ENCODE measurements around the gene CYSRT1. TPM values are rescaled to one million over a fixed set of nuclear protein-coding genes. Genes with fewer than 3 reads are reported as not detected.

The CYSRT1 gene
- total and polyA plus RNA-seq, 2 donors = 0.57 to 2.8 TPM

DNA sequence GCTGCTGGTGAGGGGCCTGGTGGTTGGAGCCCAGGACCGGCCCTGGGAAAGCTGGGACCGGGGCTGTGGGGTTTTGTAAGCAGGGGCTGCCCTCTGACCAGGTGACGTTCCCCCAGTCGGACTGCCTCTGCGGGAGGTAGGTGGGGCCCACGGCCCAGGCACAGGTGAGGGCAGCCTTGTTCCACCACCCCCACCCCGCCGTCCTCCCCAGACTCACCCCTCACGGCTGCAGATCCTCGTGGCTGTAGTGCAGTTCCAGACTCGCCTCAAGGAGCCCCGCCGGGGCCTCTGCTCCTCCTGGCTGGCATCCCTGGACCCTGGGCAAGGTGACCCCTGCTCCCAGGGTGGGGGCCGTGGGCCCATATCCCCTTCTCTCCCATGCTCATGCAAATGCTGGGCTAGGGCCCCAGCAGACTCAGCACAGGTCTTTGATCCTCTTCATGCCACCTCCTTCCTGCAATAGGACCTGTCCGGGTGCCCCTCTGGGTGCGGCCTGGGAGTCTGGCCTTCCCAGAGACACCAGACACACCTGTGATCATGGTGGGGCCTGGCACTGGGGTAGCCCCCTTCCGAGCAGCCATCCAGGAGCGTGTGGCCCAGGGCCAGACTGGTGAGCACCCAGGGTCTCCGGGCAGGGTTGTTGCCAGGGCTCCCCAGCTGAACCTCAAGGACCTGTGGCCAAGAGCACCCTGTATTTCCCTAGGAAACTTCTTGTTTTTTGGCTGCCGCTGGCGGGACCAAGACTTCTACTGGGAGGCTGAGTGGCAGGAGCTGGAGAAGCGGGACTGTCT is 9.6 kb upstream of the CYSRT1 start:
- DNase-seq (ENCODE audit: low read depth in 6 of 9, low spot score in 9 of 9) = no peak
- H3K4me3 ChIP-seq (ENCODE audit: low read length in 2 of 2) = no peak overlapping the region
- 98% methylated on average over 22 of the region's 22 CpGs for WGBS
- H3K27me3 ChIP-seq (ENCODE audit: control insufficient read depth in 2 of 2, insufficient read depth in 1 of 2, low read length in 1 of 2) = peaks cover 0 to 7% of the 10 kb centered on the region in 2 donors
- peaks cover 23 to 40% of the 10 kb centered on the region in 2 donors for H3K36me3 ChIP-seq (ENCODE audit: control insufficient read depth in 2 of 2, insufficient read depth in 2 of 2, low read length in 1 of 2)
- no peak overlapping the region for H3K27ac ChIP-seq (ENCODE audit: low read depth in 1 of 2, low read length in 1 of 2)
- no peaks in the 10 kb centered on the region for H3K4me1 ChIP-seq (ENCODE audit: control insufficient read depth in 2 of 2, insufficient read depth in 2 of 2, low read length in 2 of 2)
- H3K9me3 ChIP-seq (ENCODE audit: control insufficient read depth in 2 of 2, insufficient read depth in 1 of 2, low read length in 1 of 2) = no peaks in the 10 kb centered on the region

DNA sequence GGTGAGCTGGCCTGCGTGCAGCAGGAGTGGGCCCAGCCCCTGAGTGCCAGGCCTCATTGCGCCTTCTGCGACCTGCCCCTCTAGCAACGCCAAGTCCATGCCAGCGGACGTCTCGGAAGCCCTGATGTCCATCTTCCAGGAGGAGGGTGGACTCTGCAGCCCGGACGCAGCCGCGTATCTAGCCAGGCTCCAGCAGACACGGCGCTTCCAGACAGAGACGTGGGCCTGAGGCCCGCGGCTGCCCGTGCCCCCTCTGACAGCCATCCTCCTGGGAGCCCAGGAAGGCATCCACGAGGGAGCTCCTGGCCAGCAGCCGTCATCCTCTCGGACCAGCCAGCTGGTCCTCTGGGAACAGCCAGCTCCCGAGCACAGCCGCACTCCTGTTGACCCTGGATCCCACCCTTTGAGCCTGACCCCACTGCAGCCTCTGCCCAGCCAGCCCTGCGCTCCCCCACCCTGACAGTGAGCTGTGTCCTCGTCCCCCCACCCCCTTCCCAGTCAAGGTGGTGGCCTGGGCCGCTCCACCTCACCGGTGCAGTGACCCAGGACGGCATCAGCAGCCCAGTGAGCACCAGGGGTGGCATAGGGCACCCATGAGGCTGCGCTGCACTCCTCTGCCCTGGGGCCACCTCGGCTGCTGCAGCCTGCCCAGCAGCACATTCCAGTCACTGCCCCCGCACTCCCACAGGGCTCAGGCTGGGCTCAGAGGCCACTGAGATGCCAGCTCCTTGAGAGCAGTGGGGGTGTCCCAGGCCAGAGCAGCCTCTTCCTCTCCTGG is 8.6 kb upstream of the CYSRT1 start:
- Histone ChIP-seq H3K4me1 (ENCODE audit: control insufficient read depth in 2 of 2, insufficient read depth in 2 of 2, low read length in 2 of 2) (no peaks in the 10 kb centered on the region), H3K36me3 (ENCODE audit: control insufficient read depth in 2 of 2, insufficient read depth in 2 of 2, low read length in 1 of 2) (peaks cover 23 to 40% of the 10 kb centered on the region in 2 donors), H3K27me3 (ENCODE audit: control insufficient read depth in 2 of 2, insufficient read depth in 1 of 2, low read length in 1 of 2) (peaks cover 4 to 17% of the 10 kb centered on the region in 2 donors), H3K9me3 (ENCODE audit: control insufficient read depth in 2 of 2, insufficient read depth in 1 of 2, low read length in 1 of 2) (no peaks in the 10 kb centered on the region), H3K27ac (ENCODE audit: low read depth in 1 of 2, low read length in 1 of 2) (peak overlapping the region in 1 of 2 donors; percentile 52), H3K4me3 (ENCODE audit: low read length in 2 of 2) (no peak overlapping the region)
- WGBS = 97% methylated on average over 30 of the region's 30 CpGs
- DNase-seq (ENCODE audit: low read depth in 6 of 9, low spot score in 9 of 9) = no peak

DNA sequence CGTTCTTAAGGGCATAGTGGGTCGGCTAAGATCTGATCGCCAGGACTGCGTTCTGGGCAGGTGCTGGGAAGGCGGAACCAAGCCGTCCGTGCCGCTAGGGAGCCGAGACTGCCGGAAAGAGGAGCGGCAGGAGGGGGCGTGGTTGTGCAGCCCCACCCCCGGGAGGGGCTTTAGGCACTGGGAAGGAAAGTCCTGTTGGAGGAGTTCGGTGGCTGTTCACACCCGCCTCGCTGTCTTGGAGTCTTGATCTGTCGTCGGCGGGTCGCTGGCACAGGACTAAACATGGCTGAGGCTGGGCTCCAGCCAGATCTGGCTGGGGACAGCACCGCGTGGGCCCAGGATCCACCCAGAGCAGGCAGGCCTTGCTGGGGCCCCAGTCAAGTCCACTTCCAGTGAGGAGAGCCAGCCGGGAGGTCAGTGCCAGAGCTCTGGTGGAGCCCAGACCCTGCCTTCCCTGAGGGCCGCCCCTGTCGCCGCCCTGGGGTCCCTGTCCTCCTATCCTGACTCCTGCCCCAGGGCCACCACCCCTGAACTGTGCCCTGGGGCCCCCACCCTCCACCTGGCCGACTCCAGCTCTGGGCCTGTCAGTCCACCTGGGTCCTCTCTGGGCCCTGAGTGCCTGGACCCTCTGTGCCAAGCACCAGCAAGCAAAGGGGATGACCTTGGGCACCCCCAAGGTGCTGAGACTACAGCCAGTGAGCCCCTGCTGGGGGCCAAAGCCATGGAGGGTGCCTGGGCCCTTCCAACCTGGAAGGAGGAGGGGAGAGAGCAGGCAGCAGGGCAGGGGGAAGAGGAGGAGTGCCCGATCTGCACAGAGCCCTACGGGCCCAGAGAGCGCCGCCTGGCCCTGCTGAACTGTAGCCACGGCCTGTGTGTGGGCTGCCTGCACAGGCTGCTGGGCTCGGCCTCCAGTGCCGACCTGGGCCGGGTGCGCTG is 7.4 kb upstream of the CYSRT1 start:
- peaks cover under 1 to 10% of the 10 kb centered on the region in 2 donors for H3K4me1 ChIP-seq (ENCODE audit: control insufficient read depth in 2 of 2, insufficient read depth in 2 of 2, low read length in 2 of 2)
- peaks cover 16 to 26% of the 10 kb centered on the region in 2 donors for H3K27me3 ChIP-seq (ENCODE audit: control insufficient read depth in 2 of 2, insufficient read depth in 1 of 2, low read length in 1 of 2)
- 91% methylated on average over 36 of the region's 36 CpGs for WGBS
- H3K36me3 ChIP-seq (ENCODE audit: control insufficient read depth in 2 of 2, insufficient read depth in 2 of 2, low read length in 1 of 2) = peaks cover 23 to 38% of the 10 kb centered on the region in 2 donors
- peak overlapping the region in 1 of 2 donors; percentile 46 for H3K27ac ChIP-seq (ENCODE audit: low read depth in 1 of 2, low read length in 1 of 2)
- H3K9me3 ChIP-seq (ENCODE audit: control insufficient read depth in 2 of 2, insufficient read depth in 1 of 2, low read length in 1 of 2) = no peaks in the 10 kb centered on the region
- H3K4me3 ChIP-seq (ENCODE audit: low read length in 2 of 2) = no peak overlapping the region
- DNase-seq (ENCODE audit: low read depth in 6 of 9, low spot score in 9 of 9) = no peak

DNA sequence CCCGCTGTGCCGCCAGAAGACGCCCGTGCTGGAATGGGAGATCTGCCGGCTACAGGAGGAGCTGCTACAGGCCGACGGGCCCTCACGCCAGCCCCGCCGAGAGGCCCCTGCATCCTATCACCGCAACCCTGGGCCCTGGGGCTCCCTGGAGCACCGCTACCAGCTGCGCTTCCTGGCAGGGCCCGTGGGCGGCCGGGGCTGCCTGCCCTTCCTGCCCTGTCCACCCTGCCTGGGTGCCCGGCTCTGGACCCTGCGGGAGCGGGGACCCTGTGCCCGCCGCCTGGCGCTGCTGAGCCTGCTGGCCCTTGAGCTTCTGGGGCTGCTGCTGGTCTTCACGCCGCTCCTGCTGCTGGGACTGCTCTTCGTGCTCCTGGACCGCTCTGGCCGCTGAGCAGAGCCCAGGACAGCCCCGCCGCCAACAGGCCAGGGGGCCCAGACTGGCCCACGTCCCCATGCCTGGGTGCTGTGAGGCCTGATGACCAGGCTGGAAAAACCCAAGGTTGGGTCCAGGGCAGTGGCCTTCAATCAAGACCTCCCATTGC is 6.7 kb upstream of the CYSRT1 start:
- WGBS = 97% methylated on average over 30 of the region's 30 CpGs
- Histone ChIP-seq H3K4me1 (ENCODE audit: control insufficient read depth in 2 of 2, insufficient read depth in 2 of 2, low read length in 2 of 2) (peaks cover 7 to 14% of the 10 kb centered on the region in 2 donors), H3K4me3 (ENCODE audit: low read length in 2 of 2) (no peak overlapping the region), H3K27me3 (ENCODE audit: control insufficient read depth in 2 of 2, insufficient read depth in 1 of 2, low read length in 1 of 2) (peaks cover 19 to 32% of the 10 kb centered on the region in 2 donors), H3K36me3 (ENCODE audit: control insufficient read depth in 2 of 2, insufficient read depth in 2 of 2, low read length in 1 of 2) (peaks cover 23 to 31% of the 10 kb centered on the region in 2 donors), H3K9me3 (ENCODE audit: control insufficient read depth in 2 of 2, insufficient read depth in 1 of 2, low read length in 1 of 2) (no peaks in the 10 kb centered on the region), H3K27ac (ENCODE audit: low read depth in 1 of 2, low read length in 1 of 2) (no peak overlapping the region)
- no peak for DNase-seq (ENCODE audit: low read depth in 6 of 9, low spot score in 9 of 9)

DNA sequence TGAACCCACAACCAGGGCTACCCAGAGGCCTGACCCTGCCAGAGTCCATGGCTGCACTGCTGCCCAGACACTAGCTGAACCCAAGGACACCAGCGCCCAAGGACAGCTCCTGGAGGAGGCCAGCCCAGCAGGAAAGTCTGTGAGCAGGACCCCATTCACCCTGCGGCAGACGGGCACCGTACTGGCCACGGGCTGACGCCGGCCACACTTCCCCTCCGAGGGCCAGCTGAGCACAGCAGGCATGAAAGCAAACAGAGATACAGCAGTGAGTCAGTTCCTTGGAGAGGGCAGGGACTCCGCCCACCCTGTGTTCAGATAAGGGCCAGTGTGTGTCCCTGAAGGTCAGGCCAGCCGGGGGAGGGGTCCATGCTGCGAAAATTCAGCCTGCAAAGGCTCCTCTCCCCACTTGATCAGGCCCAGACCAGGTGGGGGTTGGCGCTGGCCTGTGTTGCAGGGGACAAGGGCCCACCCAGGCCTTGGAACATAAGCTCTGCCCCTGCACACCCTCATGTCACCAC is 6.2 kb upstream of the CYSRT1 start:
- WGBS = 95% methylated on average over 12 of the region's 12 CpGs
- H3K27ac ChIP-seq (ENCODE audit: low read depth in 1 of 2, low read length in 1 of 2) = no peak overlapping the region

DNA sequence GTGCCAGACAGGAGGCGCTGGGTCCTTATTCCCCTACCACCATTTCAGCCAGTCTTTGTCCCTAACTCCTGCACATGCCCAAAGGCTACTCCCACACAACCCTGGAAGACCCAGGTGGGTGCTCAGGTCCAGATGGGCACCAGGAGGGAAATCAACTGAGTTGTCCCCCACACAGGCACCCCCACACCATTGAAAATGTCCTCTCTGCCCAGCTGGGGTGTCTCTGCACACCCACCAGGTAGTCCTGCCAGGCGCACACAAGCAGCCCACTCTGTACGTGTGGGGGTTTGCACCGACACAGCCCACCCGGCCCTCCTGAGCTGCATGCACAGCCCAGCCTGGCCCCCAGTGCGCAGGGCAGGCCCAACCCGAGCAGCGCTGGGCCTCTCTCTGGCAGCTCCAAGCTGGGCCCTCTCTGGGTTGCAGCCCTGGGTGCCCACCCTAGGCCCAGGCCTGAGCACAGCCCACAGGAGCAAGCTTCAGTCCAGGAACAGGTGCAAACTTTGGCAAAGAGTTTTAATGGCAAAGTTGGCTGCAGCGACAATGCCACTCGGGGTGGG is 5.1 kb upstream of the CYSRT1 start:
- Histone ChIP-seq H3K27ac (ENCODE audit: low read depth in 1 of 2, low read length in 1 of 2) (no peak overlapping the region), H3K4me3 (ENCODE audit: low read length in 2 of 2) (no peak overlapping the region), H3K4me1 (ENCODE audit: control insufficient read depth in 2 of 2, insufficient read depth in 2 of 2, low read length in 2 of 2) (peaks cover 14 to 17% of the 10 kb centered on the region in 2 donors), H3K36me3 (ENCODE audit: control insufficient read depth in 2 of 2, insufficient read depth in 2 of 2, low read length in 1 of 2) (peaks cover 10 to 24% of the 10 kb centered on the region in 2 donors), H3K27me3 (ENCODE audit: control insufficient read depth in 2 of 2, insufficient read depth in 1 of 2, low read length in 1 of 2) (peaks cover 19 to 32% of the 10 kb centered on the region in 2 donors), H3K9me3 (ENCODE audit: control insufficient read depth in 2 of 2, insufficient read depth in 1 of 2, low read length in 1 of 2) (no peaks in the 10 kb centered on the region)
- no peak for DNase-seq (ENCODE audit: low read depth in 6 of 9, low spot score in 9 of 9)
- whole genome bisulfite sequencing = 98% methylated on average over 10 of the region's 10 CpGs

More for the DNA sequence above, 6.2 kb upstream of the CYSRT1 start:
- Histone ChIP-seq H3K36me3 (ENCODE audit: control insufficient read depth in 2 of 2, insufficient read depth in 2 of 2, low read length in 1 of 2) (peaks cover 20 to 30% of the 10 kb centered on the region in 2 donors), H3K4me1 (ENCODE audit: control insufficient read depth in 2 of 2, insufficient read depth in 2 of 2, low read length in 2 of 2) (peaks cover 10 to 14% of the 10 kb centered on the region in 2 donors), H3K4me3 (ENCODE audit: low read length in 2 of 2) (no peak overlapping the region), H3K9me3 (ENCODE audit: control insufficient read depth in 2 of 2, insufficient read depth in 1 of 2, low read length in 1 of 2) (no peaks in the 10 kb centered on the region), H3K27me3 (ENCODE audit: control insufficient read depth in 2 of 2, insufficient read depth in 1 of 2, low read length in 1 of 2) (peaks cover 19 to 32% of the 10 kb centered on the region in 2 donors)
- no peak for DNase-seq (ENCODE audit: low read depth in 6 of 9, low spot score in 9 of 9)

DNA sequence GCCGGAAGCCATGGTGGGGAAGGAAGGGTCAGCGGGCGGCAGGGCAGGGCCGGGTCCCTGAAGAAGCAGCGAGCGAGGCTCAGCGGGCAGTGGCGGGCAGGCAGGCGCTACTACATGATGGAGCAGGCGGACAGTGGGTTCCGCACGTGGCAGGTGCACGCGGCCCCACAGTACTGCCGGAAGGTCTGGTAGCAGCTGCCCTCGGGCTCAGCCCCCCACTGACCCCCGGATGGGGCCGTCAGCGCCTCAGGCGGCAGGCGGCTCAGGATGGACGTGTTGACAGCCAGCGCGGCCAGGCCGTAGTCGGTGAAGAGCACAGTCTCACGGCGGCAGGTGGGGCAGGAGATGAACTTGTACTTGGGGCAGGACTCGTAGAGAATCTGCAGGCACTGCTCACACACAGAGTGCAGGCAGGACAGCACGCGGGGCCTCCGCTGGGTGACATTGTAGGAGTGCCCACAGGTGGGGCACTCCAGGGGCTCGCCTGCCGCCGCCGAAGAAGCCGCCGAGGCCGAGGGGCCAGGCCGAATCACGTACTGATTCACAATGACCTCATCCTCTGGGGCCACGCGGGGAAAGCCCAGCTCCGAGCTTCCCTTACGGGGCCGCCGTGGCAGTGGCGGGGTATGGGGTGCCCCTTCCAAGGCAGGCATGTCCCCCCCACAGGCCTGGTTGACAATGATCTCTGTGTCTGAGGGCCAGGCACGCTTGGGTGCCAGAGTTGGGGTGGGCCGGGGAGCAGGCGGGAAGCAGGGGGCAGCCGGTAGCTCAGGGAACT is 4.5 kb upstream of the CYSRT1 start:
- peaks cover 14 to 17% of the 10 kb centered on the region in 2 donors for H3K4me1 ChIP-seq (ENCODE audit: control insufficient read depth in 2 of 2, insufficient read depth in 2 of 2, low read length in 2 of 2)
- peaks cover 19 to 37% of the 10 kb centered on the region in 2 donors for H3K27me3 ChIP-seq (ENCODE audit: control insufficient read depth in 2 of 2, insufficient read depth in 1 of 2, low read length in 1 of 2)

More for the DNA sequence above, 4.5 kb upstream of the CYSRT1 start:
- DNase-seq (ENCODE audit: low read depth in 6 of 9, low spot score in 9 of 9) = no peak
- Histone ChIP-seq H3K4me3 (ENCODE audit: low read length in 2 of 2) (no peak overlapping the region), H3K36me3 (ENCODE audit: control insufficient read depth in 2 of 2, insufficient read depth in 2 of 2, low read length in 1 of 2) (peaks cover 8 to 17% of the 10 kb centered on the region in 2 donors), H3K9me3 (ENCODE audit: control insufficient read depth in 2 of 2, insufficient read depth in 1 of 2, low read length in 1 of 2) (no peaks in the 10 kb centered on the region), H3K27ac (ENCODE audit: low read depth in 1 of 2, low read length in 1 of 2) (no peak overlapping the region)
- 97% methylated on average over 52 of the region's 52 CpGs for WGBS
